Right atrium auricular region (tissue), 2 donors: ENCODE measurements around the gene EXOC4. TPM values are rescaled to one million over a fixed set of nuclear protein-coding genes. Genes with fewer than 3 reads are reported as not detected.
"Not testable (repeated sequence)": the region's sequence is repeated elsewhere in the genome, so short reads cannot be mapped to it uniquely, and the experiment has no call there.

Experiments used
- DNase-seq: peaks from one replicate; pipeline ENCODE4 v3.0.0-alpha.2; 2019; ENCODE audit warnings: low spot score
- H3K27ac ChIP-seq, 2 donors: fragments of 200-600 bp; sonication (generic); 1 replicate in 1 of 2; 2 replicates in 1 of 2; pipeline ENCODE4 v1.5.1; 2016 to 2019
- H3K27me3 ChIP-seq, 2 donors: fragments of 200-600 bp; sonication (generic); one replicate each; pipeline versions ENCODE4 v1.5.1 to v1.6.0; 2017 to 2019
- H3K36me3 ChIP-seq: fragments of 200-600 bp; sonication (generic); one replicate; pipeline ENCODE4 v1.5.1; 2016
- H3K4me1 ChIP-seq, 2 donors: fragments of 200-600 bp; sonication (generic); one replicate each; pipeline versions ENCODE4 v1.5.1 to v1.6.0; 2017 to 2019
- H3K4me3 ChIP-seq, 2 donors: fragments of 200-600 bp; sonication (generic); 1 replicate in 1 of 2; 2 replicates in 1 of 2; pipeline ENCODE4 v1.5.1; 2017 to 2019; ENCODE audit warnings: mild to moderate bottlenecking in 1 of 2, moderate library complexity in 1 of 2
- H3K9me3 ChIP-seq, 2 donors: fragments of 200-600 bp; sonication (generic); one replicate each; pipeline ENCODE4 v1.5.1; 2019
- total RNA-seq, 2 donors: library from RNA; depleted of rRNA; stranded (reverse); fragments of >200 nt; gene quantifications; one replicate each; pipeline ENCODE4 v1.1.0, GENCODE V29; 2016
- TF ChIP-seq, protein P1 (sequence below), 2 donors: fragments of 200-600 bp; sonication (generic); IDR thresholded peaks; one replicate each; pipeline ENCODE4 v1.5.1; 2019; ENCODE audit warnings: antibody characterized with exemption in 2 of 2

The EXOC4 gene
- total RNA-seq, 2 donors from 2014 or later: 24.7 to 30.6 TPM

DNA sequence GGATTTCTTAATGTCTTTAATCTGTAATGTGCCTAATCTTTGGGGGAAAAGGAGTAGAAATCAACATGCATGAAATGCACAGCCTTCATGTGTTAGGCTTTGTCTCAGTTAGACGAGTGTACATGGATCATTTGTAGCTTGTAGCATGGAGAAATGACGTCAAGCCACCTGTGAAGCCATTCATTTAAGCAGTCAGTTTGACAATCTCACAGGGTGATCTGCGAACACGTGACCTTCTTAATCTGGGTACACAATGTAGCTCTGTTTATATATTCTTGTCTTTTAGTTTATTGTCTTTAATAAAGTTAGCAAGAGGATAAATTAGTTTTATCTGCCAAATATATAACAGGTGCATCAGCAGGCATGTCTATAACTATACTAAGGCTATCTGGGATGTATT lies 522.3 kb downstream of the EXOC4 start:
- TF ChIP-seq, protein P1, sequence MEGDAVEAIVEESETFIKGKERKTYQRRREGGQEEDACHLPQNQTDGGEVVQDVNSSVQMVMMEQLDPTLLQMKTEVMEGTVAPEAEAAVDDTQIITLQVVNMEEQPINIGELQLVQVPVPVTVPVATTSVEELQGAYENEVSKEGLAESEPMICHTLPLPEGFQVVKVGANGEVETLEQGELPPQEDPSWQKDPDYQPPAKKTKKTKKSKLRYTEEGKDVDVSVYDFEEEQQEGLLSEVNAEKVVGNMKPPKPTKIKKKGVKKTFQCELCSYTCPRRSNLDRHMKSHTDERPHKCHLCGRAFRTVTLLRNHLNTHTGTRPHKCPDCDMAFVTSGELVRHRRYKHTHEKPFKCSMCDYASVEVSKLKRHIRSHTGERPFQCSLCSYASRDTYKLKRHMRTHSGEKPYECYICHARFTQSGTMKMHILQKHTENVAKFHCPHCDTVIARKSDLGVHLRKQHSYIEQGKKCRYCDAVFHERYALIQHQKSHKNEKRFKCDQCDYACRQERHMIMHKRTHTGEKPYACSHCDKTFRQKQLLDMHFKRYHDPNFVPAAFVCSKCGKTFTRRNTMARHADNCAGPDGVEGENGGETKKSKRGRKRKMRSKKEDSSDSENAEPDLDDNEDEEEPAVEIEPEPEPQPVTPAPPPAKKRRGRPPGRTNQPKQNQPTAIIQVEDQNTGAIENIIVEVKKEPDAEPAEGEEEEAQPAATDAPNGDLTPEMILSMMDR (IDR thresholded peaks at IDR 0.05): no peak
- Histone ChIP-seq H3K4me3 (no peak overlapping the region), H3K36me3 (no peaks in the 10 kb centered on the region), H3K4me1 (no peaks in the 10 kb centered on the region), H3K27me3 (no peaks in the 10 kb centered on the region), H3K27ac (no peak overlapping the region), H3K9me3 (no peaks in the 10 kb centered on the region)
- DNase-seq: no peak

DNA sequence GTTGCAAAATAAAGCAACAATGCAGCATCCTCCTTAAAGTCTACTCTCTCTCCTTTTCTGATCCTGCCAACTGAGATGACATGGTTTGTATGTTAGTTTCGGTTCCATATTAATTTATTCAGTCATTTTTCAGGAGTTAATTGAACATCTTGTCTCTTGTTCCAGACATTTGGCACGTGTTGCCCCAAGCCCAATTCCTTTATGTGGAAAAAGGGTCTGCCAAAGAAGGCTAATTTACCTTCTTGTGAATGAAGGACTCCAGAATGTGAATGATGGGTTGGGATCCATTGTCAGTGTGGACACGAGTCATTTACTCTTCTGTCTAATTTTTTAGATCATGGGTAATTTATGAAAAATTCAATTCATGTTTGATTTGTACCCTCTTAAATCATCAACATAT lies 523.4 kb downstream of the EXOC4 start:
- Histone ChIP-seq H3K4me3 (no peak overlapping the region), H3K4me1 (no peaks in the 10 kb centered on the region), H3K27ac (no peak overlapping the region), H3K36me3 (no peaks in the 10 kb centered on the region), H3K27me3 (no peaks in the 10 kb centered on the region), H3K9me3 (no peaks in the 10 kb centered on the region)
- no peak for DNase-seq
- TF ChIP-seq, protein P1 (IDR thresholded peaks at IDR 0.05): no peak

DNA sequence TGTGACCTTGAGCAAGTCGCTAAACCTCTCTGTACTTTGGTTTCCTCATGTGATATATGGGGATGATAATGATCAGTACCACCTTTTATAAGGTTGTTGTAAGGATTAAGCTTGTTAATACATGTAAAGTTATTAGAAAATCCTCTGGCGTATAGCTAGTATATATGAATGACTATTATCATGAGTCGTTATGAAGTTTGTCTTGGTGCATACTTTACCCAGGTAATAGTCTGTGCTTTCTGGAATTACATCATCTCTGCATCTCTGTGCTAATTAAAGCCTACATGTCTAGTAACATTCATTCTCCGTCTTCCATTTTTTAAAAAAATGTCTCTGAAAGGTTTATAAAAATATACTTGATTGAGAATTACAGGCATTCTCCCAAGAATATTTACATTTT lies 524.8 kb downstream of the EXOC4 start:
- Histone ChIP-seq H3K9me3 (no peaks in the 10 kb centered on the region), H3K27me3 (no peaks in the 10 kb centered on the region), H3K4me1 (no peaks in the 10 kb centered on the region), H3K36me3 (no peaks in the 10 kb centered on the region), H3K27ac (no peak overlapping the region), H3K4me3 (no peak overlapping the region)
- TF ChIP-seq, protein P1 (IDR thresholded peaks at IDR 0.05): no peak
- no peak for DNase-seq

DNA sequence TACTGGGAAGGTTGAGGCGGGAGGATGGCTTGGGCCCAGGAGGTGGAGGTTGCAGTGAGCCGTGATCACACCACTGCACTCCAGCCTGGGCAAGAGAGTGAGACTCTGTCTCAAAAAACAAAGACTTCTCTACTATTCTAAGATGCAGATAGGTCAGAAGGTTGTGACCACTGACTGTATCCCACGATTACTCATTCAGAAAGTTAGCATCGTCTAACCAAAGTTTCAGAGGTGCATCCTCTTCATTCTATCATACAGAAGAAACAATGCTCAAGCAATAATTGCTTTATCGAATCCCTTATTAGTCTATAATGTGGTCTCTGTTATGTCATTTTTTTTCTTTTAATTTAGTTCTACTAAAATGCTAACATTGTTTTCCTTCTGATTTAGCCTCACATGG lies 525.6 kb downstream of the EXOC4 start:
- TF ChIP-seq, protein P1 (IDR thresholded peaks at IDR 0.05): no peak
- H3K9me3 ChIP-seq: no peaks in the 10 kb centered on the region
- H3K36me3 ChIP-seq: no peaks in the 10 kb centered on the region
- no peak overlapping the region for H3K4me3 ChIP-seq
- DNase-seq: no peak
- no peaks in the 10 kb centered on the region for H3K27me3 ChIP-seq
- no peaks in the 10 kb centered on the region for H3K4me1 ChIP-seq
- H3K27ac ChIP-seq: no peak overlapping the region

DNA sequence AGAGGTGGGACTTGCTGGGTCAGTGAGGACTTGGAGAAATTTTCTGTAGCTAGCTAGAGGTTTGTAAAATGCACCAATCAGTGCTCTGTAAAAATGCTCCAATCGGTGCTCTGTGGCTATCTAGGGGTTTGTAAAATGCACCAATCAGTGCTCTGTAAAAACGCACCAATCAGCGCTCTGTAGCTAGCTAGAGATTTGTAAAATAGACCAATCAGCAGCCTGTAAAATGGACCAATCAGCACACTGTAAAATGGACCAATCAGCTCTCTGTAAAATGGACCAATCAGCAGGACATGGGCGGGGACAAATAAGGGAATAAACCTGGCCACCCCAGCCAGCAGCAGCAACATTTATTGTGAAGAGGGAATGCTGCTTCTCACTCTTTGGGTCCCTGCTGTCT lies 526.7 kb downstream of the EXOC4 start:
- H3K4me3 ChIP-seq, H3K27ac ChIP-seq, H3K36me3 ChIP-seq, H3K4me1 ChIP-seq, DNase-seq, H3K9me3 ChIP-seq, H3K27me3 ChIP-seq: not testable (repeated sequence)

DNA sequence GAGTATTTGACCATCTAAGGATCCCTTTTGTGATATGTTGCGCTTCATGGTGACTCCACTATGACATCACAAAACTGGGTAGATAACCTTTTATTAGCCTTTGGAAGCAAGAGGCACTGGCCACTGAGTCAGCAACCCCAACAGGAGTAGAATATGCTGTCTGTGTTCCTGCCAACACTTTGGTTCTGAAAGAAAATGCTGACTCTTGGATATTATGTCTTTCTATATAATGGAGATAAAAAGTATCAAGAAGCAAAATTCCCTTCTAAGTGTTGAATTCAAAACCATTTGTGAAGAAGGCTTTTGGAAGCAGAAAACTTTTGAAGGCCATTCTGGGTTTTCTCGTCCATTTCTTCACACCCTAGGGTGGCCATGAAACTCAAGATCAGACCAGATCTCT lies 528.0 kb downstream of the EXOC4 start:
- no peaks in the 10 kb centered on the region for H3K4me1 ChIP-seq
- H3K36me3 ChIP-seq: no peaks in the 10 kb centered on the region
- TF ChIP-seq, protein P1 (IDR thresholded peaks at IDR 0.05): no peak
- no peak overlapping the region for H3K27ac ChIP-seq
- H3K4me3 ChIP-seq: no peak overlapping the region
- no peaks in the 10 kb centered on the region for H3K27me3 ChIP-seq
- DNase-seq: no peak
- no peaks in the 10 kb centered on the region for H3K9me3 ChIP-seq
